HepG2 (cell line): ENCODE results near the gene CASS4. TPM values are rescaled to one million over a fixed set of nuclear protein-coding genes. Genes with fewer than 3 reads are reported as not detected.

Source experiments
- CBX1 ChIP-seq: IDR thresholded peaks from one replicate; pipeline ENCODE4 v1.6.1; 2016; ENCODE audit warnings: antibody characterized with exemption, low read depth
- CBX5 ChIP-seq: sonication (generic); formaldehyde crosslinking; IDR thresholded peaks from 2 replicates; pipeline ENCODE4 v1.4.0; 2020; ENCODE audit warnings: missing genetic modification reagents, borderline replicate concordance
- CCAR2 ChIP-seq: fragments of 200-400 bp; formaldehyde crosslinking; optimal IDR thresholded peaks from 2 replicates; pipeline ENCODE3; 2018; ENCODE audit warnings: low read depth, mild to moderate bottlenecking, low read length, moderate library complexity
- EZH2 ChIP-seq: conservative IDR thresholded peaks from 2 replicates; pipeline ENCODE4 v1.6.1; 2012; ENCODE audit warnings: mild to moderate bottlenecking, low read depth, low read length, moderate library complexity
- MTA1 ChIP-seq: sonication (generic); formaldehyde crosslinking; IDR thresholded peaks from 2 replicates; pipeline ENCODE4 v1.4.0; 2020; ENCODE audit warnings: missing genetic modification reagents, mild to moderate bottlenecking, borderline replicate concordance
- MTF1 ChIP-seq: sonication (generic); formaldehyde crosslinking; IDR thresholded peaks from 2 replicates; pipeline ENCODE4 v1.5.0; 2020; ENCODE audit warnings: missing genetic modification reagents
- NFE2 ChIP-seq: sonication (generic); formaldehyde crosslinking; IDR thresholded peaks from 2 replicates; pipeline ENCODE4 v1.4.0; 2020; ENCODE audit warnings: missing genetic modification reagents
- NPAS2 ChIP-seq: sonication (generic); formaldehyde crosslinking; IDR thresholded peaks from 2 replicates; pipeline ENCODE4 v1.8.0; 2022; ENCODE audit warnings: mild to moderate bottlenecking, missing genetic modification reagents, borderline replicate concordance
- NR2F6 ChIP-seq, 2 experiments: IDR thresholded peaks; 2 replicates each; pipeline ENCODE4 v1.6.1; 2016; ENCODE audit warnings: antibody characterized with exemption in 1 of 2, mild to moderate bottlenecking in 1 of 2
- PATZ1 ChIP-seq: sonication (generic); formaldehyde crosslinking; IDR thresholded peaks from 2 replicates; pipeline ENCODE4 v1.4.0; 2020; ENCODE audit warnings: missing genetic modification reagents
- PCBP1 ChIP-seq: fragments of 200-400 bp; formaldehyde crosslinking; IDR thresholded peaks from 2 replicates; pipeline ENCODE4 v1.6.1; 2017; ENCODE audit warnings: mild to moderate bottlenecking, low read depth, low read length, borderline replicate concordance
- POLR2AphosphoS5 ChIP-seq: IDR thresholded peaks from 2 replicates; pipeline ENCODE4 v1.6.1; 2012; ENCODE audit warnings: low read depth, low read length
- RARA ChIP-seq: IDR thresholded peaks from 2 replicates; pipeline ENCODE4 v1.6.1; 2016; ENCODE audit warnings: missing genetic modification reagents, missing compliant biosample characterization
- RELA ChIP-seq: sonication (generic); formaldehyde crosslinking; IDR thresholded peaks from 2 replicates; pipeline ENCODE4 v1.4.0; 2020; ENCODE audit warnings: missing genetic modification reagents
- SALL2 ChIP-seq: sonication (generic); formaldehyde crosslinking; IDR thresholded peaks from 2 replicates; pipeline ENCODE4 v1.8.1; 2023; ENCODE audit warnings: mild to moderate bottlenecking, missing genetic modification reagents, inconsistent platforms
- ZFP41 ChIP-seq: sonication (generic); formaldehyde crosslinking; IDR thresholded peaks from 2 replicates; pipeline ENCODE4 v1.4.0; 2020; ENCODE audit warnings: mild to moderate bottlenecking, missing genetic modification reagents, borderline replicate concordance
- ZGPAT ChIP-seq: IDR thresholded peaks from 2 replicates; pipeline ENCODE4 v1.6.1; 2016; ENCODE audit warnings: mild to moderate bottlenecking
- ZNF329 ChIP-seq: sonication (generic); formaldehyde crosslinking; IDR thresholded peaks from 2 replicates; pipeline ENCODE4 v1.9.0; 2021; ENCODE audit warnings: low read depth, mild to moderate bottlenecking, missing genetic modification reagents
- ZNF362 ChIP-seq: sonication (generic); formaldehyde crosslinking; IDR thresholded peaks from 2 replicates; pipeline ENCODE4 v1.4.0; 2020; ENCODE audit warnings: missing genetic modification reagents, mild to moderate bottlenecking, borderline replicate concordance
- ZNF615 ChIP-seq: sonication (generic); formaldehyde crosslinking; IDR thresholded peaks from 2 replicates; pipeline ENCODE4 v1.5.0; 2020; ENCODE audit warnings: mild to moderate bottlenecking, missing genetic modification reagents, borderline replicate concordance
- ZSCAN31 ChIP-seq: sonication (generic); formaldehyde crosslinking; IDR thresholded peaks from 2 replicates; pipeline ENCODE4 v1.5.0; 2020; ENCODE audit warnings: low read depth, mild to moderate bottlenecking, missing genetic modification reagents
- polyA plus RNA-seq, 8 experiments: library from polyadenylated mRNA; depleted of rRNA in 3 of 8; stranded (reverse) in 7 of 8; unstranded in 1 of 8; fragments of >200 nt; fragmentation: Illumina TruSeq in 4 of 8; extraction: Trizol in 4 of 8; gene quantifications; 2 replicates each; pipeline versions ENCODE4 v1.2.1 to v1.2.3, GENCODE V29; 2011 to 2016; ENCODE audit warnings: low read depth in 4 of 8, missing spikeins in 1 of 8, mixed read lengths in 1 of 8; ENCODE audit not compliant: insufficient read depth in 1 of 8
- total RNA-seq, 5 experiments: library from RNA; depleted of rRNA; stranded (reverse); fragments of >200 nt; fragmentation: Illumina TruSeq; extraction: Trizol; gene quantifications; 2 replicates each; pipeline ENCODE4 v1.2.3, GENCODE V29; 2016; ENCODE audit warnings: low read depth in 1 of 5
- TF ChIP-seq, protein P1 (sequence below): sonication (generic); formaldehyde crosslinking; IDR thresholded peaks from 2 replicates; pipeline ENCODE4 v1.4.0; 2020; ENCODE audit warnings: missing genetic modification reagents

Gene CASS4
- total and polyA plus RNA-seq, 2 of the 13 experiments (the other 11 are each of a cell fraction or from before 2014, with no cell fraction given) = 0.17 to 0.49 TPM

GRCh38 chr20:56392132-56392880 is 19.8 kb upstream of the CASS4 start, which contains the start of the genes AURKA and CSTF1 (continued):
- TF ChIP-seq RELA (peak; percentile 93), PCBP1 (0 out of 2 replicates have a peak, but pooled peaks have one; percentile 76), POLR2AphosphoS5 (peak; percentile 82), NFE2 (CRISPR knock-in tag) (no peak; the same call in 1 of the 2 replicates), ZFP41 (CRISPR knock-in tag) (peak; percentile 76; the same call in 1 of the 2 replicates), EZH2 (no peak), ZNF362 (peak; percentile 50), MTA1 (CRISPR knock-in tag) (peak; percentile 92; the same call in 1 of the 2 replicates), ZSCAN31 (CRISPR knock-in tag) (peak; percentile 89), SALL2 (peak; percentile 100), NR2F6 (IDR thresholded peaks at IDR 0.05) (peak; percentile 79), NR2F6 (CRISPR knock-in tag; IDR thresholded peaks at IDR 0.05) (peak; percentile 94), RARA (CRISPR knock-in tag) (peak; percentile 74), ZNF615 (peak; percentile 94), ZNF329 (CRISPR knock-in tag) (peak; percentile 95), ZGPAT (peak; percentile 100), NPAS2 (CRISPR knock-in tag) (no peak), CBX1 (peak; percentile 85), CBX5 (CRISPR knock-in tag) (peak; percentile 99), MTF1 (CRISPR knock-in tag) (peak; percentile 94), PATZ1 (CRISPR knock-in tag) (peak; percentile 59), CCAR2 (peak; percentile 88)
- TF ChIP-seq, protein P1, sequence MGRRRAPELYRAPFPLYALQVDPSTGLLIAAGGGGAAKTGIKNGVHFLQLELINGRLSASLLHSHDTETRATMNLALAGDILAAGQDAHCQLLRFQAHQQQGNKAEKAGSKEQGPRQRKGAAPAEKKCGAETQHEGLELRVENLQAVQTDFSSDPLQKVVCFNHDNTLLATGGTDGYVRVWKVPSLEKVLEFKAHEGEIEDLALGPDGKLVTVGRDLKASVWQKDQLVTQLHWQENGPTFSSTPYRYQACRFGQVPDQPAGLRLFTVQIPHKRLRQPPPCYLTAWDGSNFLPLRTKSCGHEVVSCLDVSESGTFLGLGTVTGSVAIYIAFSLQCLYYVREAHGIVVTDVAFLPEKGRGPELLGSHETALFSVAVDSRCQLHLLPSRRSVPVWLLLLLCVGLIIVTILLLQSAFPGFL (CRISPR knock-in tag) = peak; percentile 93; the same call in 1 of the 2 replicates
